H1 (cell line): ENCODE measurements around the gene LRRIQ4. TPM values are rescaled to one million over a fixed set of nuclear protein-coding genes. Genes with fewer than 3 reads are reported as not detected.

Experiments
- BRCA1 ChIP-seq: IDR thresholded peaks from 2 replicates; pipeline ENCODE4 v1.6.1; 2012; ENCODE audit warnings: low read depth, low read length, improper control_type of control experiment
- CHD2 ChIP-seq: IDR thresholded peaks from 2 replicates; pipeline ENCODE4 v1.6.1; 2012; ENCODE audit warnings: low read length, improper control_type of control experiment
- HDAC2 ChIP-seq, 2 experiments: fragments of 300-600 bp in 1 of 2; sonication (generic) in 1 of 2; IDR thresholded peaks; 2 replicates each; pipeline ENCODE4 v1.6.1; 2011 to 2012; ENCODE audit warnings: low read depth in 2 of 2, low read length in 2 of 2, mild to moderate bottlenecking in 2 of 2, moderate library complexity in 2 of 2, borderline replicate concordance in 1 of 2, inconsistent platforms in 1 of 2
- KDM4A ChIP-seq: IDR thresholded peaks from one replicate; pipeline ENCODE4 v1.7.1; 2012; ENCODE audit warnings: low read depth, mild to moderate bottlenecking, moderate library complexity, low read length, inconsistent platforms; ENCODE audit not compliant: severe bottlenecking
- MAFK ChIP-seq: IDR thresholded peaks from 2 replicates; pipeline ENCODE4 v1.6.1; 2012; ENCODE audit warnings: low read depth, mild to moderate bottlenecking, improper control_type of control experiment, low read length
- TEAD4 ChIP-seq: IDR thresholded peaks from 2 replicates; pipeline ENCODE4 v1.6.1; 2012; ENCODE audit warnings: low read depth, low read length, inconsistent platforms, mixed read lengths
- polyA plus RNA-seq, 7 experiments: library from polyadenylated mRNA; depleted of rRNA in 3 of 7; stranded (reverse) in 5 of 7; unstranded in 2 of 7; fragments of >200 nt in 5 of 7; fragments of 200-250 nt in 2 of 7; gene quantifications; 1 replicate in 5 of 7; 2 replicates in 1 of 7; 4 replicates in 1 of 7; pipeline versions ENCODE4 v1.2.1 to v1.2.3, GENCODE V29; 2011 to 2013; ENCODE audit warnings: missing spikeins in 2 of 7, mixed read lengths in 2 of 7
- total RNA-seq: library from RNA; stranded (reverse); fragmentation: NEBNext Ultra II Directional; extraction: Animal tissue kit (Norgen Biotek cat#: 25700); gene quantifications from 2 replicates; pipeline ENCODE4 v1.2.1, GENCODE V29; 2021
- TF ChIP-seq, protein P1 (sequence below): IDR thresholded peaks from 2 replicates; pipeline ENCODE4 v1.6.1; 2012; ENCODE audit warnings: low read length, inconsistent platforms
- TF ChIP-seq, protein P2 (sequence below): IDR thresholded peaks from 2 replicates; pipeline ENCODE4 v1.6.1; 2011; ENCODE audit warnings: low read length, improper control_type of control experiment
- TF ChIP-seq, protein P3 (sequence below): IDR thresholded peaks from 2 replicates; pipeline ENCODE4 v1.6.1; 2012; ENCODE audit warnings: inconsistent platforms
- TF ChIP-seq, protein P4 (sequence below): IDR thresholded peaks from 2 replicates; pipeline ENCODE4 v1.6.1; 2011; ENCODE audit warnings: low read depth, mild to moderate bottlenecking, low read length; ENCODE audit not compliant: insufficient read depth

LRRIQ4 gene
- total and polyA plus RNA-seq, 2 of the 8 experiments (the other 6 are each of a cell fraction or from before 2014, with no cell fraction given) = 0.08 TPM; not detected in 1

DNA sequence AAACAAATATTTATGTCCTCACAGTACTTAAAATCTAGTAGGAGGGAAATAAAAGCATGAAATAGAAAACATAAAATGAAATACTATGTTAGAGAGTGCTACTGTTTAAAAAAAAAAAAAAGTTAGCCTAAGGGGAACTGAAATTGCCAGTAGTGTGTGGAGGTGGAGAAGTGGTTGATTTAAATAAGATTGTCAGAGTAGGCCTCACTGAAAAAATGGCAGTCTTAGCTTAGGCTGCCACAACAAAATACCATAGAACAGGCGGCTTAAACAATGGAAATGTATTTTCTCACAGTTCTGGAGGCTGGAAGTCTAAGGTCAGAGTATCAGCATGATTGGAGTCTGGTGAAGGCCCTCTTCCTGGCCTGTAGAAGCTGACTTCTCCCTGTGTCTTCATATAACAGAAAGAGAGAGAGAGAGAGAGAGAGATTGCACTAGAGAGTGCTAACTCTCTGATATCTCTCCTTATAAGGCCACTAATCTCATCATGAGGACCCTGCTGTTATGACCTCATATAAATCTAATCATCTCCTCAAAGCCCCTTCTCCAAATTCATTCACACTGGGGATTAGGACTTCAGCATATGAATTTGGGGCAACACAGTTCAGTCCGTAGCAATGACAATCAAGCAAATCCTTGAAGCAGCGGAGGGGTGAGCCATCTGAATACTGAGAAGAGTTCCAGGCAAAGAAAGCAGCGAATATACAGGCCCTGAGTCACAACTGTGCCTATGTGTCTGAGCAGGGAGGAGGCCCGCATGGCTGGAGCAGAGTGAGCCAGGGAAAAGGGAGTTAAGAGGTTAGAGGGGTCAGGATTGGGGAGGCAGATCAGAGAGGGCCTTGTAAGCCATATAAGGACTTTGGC is 23.6 kb downstream of the LRRIQ4 start (continued):
- TF ChIP-seq HDAC2 (IDR thresholded peaks at IDR 0.05; ENCODE audit: borderline replicate concordance in 1 of 2, low read depth in 2 of 2, low read length in 2 of 2) = no peak
- no peak for TF ChIP-seq CHD2
- TF ChIP-seq, protein P1, sequence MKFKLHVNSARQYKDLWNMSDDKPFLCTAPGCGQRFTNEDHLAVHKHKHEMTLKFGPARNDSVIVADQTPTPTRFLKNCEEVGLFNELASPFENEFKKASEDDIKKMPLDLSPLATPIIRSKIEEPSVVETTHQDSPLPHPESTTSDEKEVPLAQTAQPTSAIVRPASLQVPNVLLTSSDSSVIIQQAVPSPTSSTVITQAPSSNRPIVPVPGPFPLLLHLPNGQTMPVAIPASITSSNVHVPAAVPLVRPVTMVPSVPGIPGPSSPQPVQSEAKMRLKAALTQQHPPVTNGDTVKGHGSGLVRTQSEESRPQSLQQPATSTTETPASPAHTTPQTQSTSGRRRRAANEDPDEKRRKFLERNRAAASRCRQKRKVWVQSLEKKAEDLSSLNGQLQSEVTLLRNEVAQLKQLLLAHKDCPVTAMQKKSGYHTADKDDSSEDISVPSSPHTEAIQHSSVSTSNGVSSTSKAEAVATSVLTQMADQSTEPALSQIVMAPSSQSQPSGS = no peak
- no peak for TF ChIP-seq MAFK
- no peak for TF ChIP-seq BRCA1
- TF ChIP-seq KDM4A = no peak
- TF ChIP-seq, protein P2, sequence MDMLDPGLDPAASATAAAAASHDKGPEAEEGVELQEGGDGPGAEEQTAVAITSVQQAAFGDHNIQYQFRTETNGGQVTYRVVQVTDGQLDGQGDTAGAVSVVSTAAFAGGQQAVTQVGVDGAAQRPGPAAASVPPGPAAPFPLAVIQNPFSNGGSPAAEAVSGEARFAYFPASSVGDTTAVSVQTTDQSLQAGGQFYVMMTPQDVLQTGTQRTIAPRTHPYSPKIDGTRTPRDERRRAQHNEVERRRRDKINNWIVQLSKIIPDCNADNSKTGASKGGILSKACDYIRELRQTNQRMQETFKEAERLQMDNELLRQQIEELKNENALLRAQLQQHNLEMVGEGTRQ = no peak
- no peak for TF ChIP-seq TEAD4
- TF ChIP-seq, protein P3, sequence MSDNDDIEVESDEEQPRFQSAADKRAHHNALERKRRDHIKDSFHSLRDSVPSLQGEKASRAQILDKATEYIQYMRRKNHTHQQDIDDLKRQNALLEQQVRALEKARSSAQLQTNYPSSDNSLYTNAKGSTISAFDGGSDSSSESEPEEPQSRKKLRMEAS = no peak
- TF ChIP-seq, protein P4, sequence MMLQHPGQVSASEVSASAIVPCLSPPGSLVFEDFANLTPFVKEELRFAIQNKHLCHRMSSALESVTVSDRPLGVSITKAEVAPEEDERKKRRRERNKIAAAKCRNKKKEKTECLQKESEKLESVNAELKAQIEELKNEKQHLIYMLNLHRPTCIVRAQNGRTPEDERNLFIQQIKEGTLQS = no peak
- TF ChIP-seq, all 59 proteins: peak for 0
